ENCODE results near the gene PRRG4. TPM values are rescaled to one million over a fixed set of nuclear protein-coding genes. Genes with fewer than 3 reads are reported as not detected.
"Not testable (repeated sequence)": the region's sequence is repeated elsewhere in the genome, so short reads cannot be mapped to it uniquely, and the experiment has no call there.

The PRRG4 gene
- total RNA-seq, 1 donor from 2014 or later, result 0.07 TPM

- no peak for DNase-seq (ENCODE audit: low read depth, low spot score)
These were observed 649 bp downstream of the PRRG4 start for GRCh38 chr11:32830413-32830738.

- DNase-seq (ENCODE audit: low read depth, low spot score), result no peak
These were observed 1.1 kb downstream of the PRRG4 start for GRCh38 chr11:32830796-32831195.

GRCh38 chr11:32831221-32831620 lies 1.5 kb downstream of the PRRG4 start:
- DNase-seq (ENCODE audit: low read depth, low spot score), result no peak

- DNase-seq (ENCODE audit: low read depth, low spot score), result no peak
These were observed 4.2 kb downstream of the PRRG4 start for GRCh38 chr11:32833921-32834320.

DNA sequence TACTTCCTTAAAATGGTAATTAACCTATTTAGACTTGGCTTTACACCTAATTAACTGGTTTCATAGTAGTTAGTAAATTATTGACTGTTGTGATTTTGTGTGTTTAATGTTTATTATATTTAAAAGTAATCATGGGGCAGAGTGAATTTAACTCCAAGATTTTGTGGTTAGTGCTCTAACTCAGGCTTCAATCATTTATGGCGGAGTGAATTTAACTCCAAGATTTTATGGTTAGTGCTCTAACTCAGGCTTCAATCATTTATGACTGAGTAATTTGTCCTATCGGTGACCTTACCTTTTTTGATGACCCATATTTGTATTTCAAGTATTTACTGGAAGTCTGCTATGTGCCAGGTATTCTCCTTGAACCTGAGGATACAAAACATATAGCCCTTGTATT lies 7.2 kb downstream of the PRRG4 start:
- DNase-seq (ENCODE audit: low read depth, low spot score), result no peak

DNA sequence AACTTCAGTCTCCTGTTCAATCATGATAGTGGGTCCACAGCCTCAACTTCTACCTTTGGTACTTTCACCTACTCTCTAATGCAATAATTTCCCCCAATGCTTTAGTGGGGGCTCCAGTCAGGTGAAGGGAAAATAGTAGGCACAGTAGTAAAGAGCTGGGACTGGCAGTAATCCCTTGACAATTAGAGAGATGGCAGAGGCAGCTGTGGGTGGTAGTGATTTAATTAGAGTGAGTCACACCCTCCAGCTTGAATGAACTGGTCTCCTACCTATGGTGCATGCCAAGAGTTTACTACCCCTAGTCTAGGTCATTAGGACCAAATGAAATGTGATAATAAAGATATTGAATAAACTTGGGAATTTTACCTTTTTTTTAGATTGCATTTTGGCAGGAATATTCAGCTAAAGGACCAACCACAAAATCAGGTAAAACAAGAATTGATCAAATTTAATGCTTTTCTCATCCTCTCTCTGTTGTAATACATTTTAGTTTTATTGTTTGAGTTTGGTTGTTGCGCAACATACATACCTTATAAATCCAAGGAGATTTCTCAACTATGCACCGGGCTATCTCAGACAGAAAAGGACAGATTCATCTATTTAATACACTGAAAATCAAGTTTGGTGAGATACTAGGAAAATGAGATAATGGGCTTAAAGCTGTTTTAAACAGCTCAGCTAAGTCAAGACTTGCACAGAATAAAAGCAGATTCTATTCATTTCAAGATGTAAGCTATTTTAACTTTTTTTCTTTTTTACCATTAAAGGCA lies 9.0 kb downstream of the PRRG4 start:
- DNase-seq (ENCODE audit: low read depth, low spot score), result no peak

DNA sequence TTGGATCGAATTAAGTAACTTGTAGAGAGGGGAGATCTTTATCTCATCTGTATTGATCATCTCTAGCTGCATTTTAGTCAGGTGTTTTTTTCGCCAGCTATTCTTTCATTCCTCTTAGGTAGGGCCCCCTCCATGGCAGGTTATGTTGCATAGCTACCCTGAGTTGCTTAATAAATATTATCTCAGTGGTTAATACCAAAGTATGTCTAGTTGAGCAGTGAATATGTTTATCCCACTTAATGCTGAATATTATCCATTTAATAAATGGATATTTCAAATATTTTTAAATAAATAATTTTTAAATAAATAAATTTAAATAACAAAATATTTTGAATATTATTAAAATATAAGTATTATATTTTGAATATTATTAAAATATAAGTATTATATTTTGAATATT lies 9.6 kb downstream of the PRRG4 start:
- no peak for DNase-seq (ENCODE audit: low read depth, low spot score)

GRCh38 chr11:32840587-32840986 lies 10.9 kb downstream of the PRRG4 start:
- DNase-seq (ENCODE audit: low read depth, low spot score), result no peak

DNA sequence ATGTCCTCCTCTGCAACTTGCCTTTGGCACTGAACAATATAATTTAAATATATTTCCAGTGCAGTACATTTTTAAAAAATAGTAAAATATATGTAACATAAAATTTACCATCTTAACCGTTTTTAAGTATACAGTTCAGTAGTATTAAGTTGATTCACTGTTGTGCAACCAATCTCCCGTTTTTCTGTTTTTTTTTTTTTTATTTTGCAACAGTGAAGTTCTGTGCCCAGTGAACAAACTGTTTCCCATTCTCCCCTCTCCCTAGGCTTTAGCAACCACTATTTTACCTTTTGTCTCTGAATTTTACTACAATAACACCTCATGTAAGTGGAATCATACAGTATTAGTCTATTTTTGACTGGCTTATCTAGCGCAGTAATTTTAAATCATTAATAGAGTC lies 13.8 kb downstream of the PRRG4 start:
- no peak for DNase-seq (ENCODE audit: low read depth, low spot score)

- DNase-seq (ENCODE audit: low read depth, low spot score), result no peak
These were observed 17.8 kb downstream of the PRRG4 start for GRCh38 chr11:32847511-32847910.

GRCh38 chr11:32849761-32850160 lies 20.0 kb downstream of the PRRG4 start:
- no peak for DNase-seq (ENCODE audit: low read depth, low spot score)

DNA sequence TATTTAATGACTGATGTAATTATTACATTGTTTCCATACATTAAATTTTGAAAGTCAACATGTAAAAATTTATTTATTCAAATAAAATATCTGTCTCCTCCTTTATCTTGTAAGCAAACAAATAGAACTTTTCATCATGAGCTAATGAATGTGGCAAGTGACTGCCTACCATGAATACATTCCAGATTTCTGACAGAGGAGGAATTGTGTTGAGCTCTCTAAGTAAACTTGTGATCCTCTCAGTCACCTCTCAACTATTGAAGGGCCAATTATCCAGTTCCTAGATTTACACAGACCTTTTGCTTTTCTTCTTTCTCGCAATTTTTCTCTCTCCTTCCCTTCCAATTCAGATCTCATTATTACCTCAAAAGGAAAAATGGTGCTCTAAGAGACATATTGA lies 21.5 kb downstream of the PRRG4 start:
- DNase-seq (ENCODE audit: low read depth, low spot score), result no peak

GRCh38 chr11:32852207-32852606 lies 22.5 kb downstream of the PRRG4 start:
- no peak for DNase-seq (ENCODE audit: low read depth, low spot score)

DNA sequence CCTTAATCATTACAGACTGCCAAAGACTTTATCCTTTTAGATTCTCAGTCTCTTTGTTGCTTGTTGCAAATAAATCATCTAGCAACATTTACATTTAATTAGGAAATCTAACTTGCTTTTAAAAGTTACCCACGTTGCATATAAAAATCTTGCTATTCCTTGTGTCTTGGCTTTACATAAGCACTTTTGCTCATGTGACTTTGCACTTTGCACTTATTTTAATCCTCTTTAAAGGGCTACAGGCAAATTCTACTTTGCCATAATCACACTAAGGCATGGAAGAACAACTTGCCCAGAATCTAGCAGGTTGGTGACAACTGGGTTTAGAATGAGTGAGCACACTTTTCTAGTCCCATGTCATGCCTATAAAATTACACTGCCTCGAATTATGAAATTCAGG lies 25.9 kb downstream of the PRRG4 start:
- DNase-seq (ENCODE audit: low read depth, low spot score), result no peak

- no peak for DNase-seq (ENCODE audit: low read depth, low spot score)
These were observed 29.0 kb downstream of the PRRG4 start for GRCh38 chr11:32858731-32859130.

- DNase-seq (ENCODE audit: low read depth, low spot score), result no peak
These were observed 32.3 kb downstream of the PRRG4 start for GRCh38 chr11:32861850-32862577.

- DNase-seq (ENCODE audit: low read depth, low spot score), result no peak
These were observed 34.8 kb downstream of the PRRG4 start for GRCh38 chr11:32864555-32864954.

DNA sequence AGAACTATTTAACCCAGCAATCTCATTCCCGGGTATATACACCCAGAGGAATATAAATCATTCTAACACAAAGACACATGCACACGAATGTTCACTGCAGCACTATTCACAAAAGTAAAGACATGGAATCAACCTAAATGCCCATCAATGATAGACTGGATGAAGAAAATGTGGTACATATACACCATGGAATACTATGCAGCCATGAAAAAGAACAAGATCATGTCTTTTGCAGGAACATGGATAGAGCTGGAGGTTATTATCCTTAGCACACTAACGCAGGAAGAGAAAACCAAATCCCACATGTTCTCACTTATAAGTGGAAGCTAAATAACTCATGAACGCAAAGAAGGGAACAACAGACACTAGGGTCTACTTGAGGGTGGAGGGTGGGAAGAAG lies 39.0 kb downstream of the PRRG4 start:
- DNase-seq (ENCODE audit: low read depth, low spot score), result not testable (repeated sequence)

GRCh38 chr11:32870676-32871075 lies 40.9 kb downstream of the PRRG4 start:
- DNase-seq (ENCODE audit: low read depth, low spot score), result no peak

DNA sequence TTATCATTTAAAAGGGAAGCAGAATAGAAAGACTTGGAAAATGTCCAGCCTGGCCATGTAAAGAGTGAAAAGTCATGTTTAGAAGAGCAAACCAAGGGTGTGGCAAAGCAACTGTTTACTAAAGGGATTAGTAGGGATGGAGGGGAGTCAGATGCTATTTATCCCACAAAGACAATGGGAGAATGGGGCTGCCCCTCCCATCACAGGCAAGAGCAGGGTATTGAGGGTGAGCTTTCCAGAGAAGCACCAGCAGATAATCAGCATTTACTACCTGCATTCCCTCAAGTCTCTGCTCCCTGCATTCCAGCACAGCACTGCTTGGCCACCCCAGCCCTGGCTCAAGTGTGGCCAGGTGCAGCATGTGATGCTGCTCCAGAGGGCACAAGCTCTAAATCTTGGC lies 44.4 kb downstream of the PRRG4 start:
- no peak for DNase-seq (ENCODE audit: low read depth, low spot score)

DNA sequence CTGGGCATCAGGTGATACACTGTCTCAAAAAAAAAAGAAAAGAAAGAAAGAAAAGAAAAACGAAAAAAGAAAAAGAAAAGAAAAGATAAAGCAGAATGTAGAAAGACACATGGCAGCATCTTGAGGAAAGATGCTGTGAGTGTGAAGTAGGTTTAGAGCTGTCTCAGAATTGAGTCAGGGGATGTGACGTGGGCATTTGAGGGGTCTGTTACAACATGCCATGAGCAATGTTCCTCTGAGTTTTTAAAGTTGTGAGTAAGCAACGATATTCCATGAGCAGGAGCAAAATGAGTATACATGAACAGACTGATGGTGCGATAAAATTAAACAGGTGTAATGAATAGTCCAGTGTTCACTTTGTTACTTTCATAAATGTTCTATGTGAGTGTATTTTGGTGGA lies 51.6 kb downstream of the PRRG4 start:
- DNase-seq (ENCODE audit: low read depth, low spot score), result no peak

DNA sequence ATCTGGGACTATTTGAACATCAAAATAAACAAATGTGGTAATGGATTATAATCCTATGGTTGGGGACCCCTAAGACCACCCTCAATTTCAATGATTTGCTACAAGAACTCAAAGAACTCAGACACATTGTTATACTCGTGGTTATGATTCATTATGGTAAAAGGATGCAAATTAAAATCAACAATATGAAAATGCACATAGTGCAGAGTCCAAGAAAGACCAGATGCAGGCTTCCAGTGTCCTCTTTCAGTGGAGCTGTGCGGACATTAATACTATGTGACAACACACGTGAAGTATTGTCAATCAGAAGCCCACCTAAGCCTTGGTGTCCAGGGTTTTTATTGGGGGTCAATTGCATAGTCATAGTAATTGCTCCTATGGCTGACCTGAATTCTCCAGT lies 53.7 kb downstream of the PRRG4 start:
- no peak for DNase-seq (ENCODE audit: low read depth, low spot score)

DNA sequence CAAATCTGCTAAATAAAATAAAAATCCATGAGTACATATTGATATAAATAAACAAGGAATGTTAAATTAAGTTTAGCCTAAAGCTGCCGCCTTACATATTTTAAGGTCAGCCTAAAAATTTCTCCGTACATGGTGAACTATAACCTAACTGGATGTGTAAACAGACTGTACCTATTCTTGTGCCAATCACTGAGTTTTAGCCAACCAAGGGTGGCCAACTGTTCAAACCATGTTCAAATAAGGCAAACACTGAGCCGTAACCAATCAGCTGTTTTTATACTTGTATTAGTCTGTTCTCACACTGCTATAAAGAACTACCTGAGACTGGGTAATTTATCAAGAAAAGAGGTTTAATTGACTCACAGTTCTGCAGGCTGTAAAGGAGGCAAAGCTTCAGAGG lies 54.3 kb downstream of the PRRG4 start:
- DNase-seq (ENCODE audit: low read depth, low spot score), result no peak
